ENCODE results near the gene GALNT18. TPM values are rescaled to one million over a fixed set of nuclear protein-coding genes. Genes with fewer than 3 reads are reported as not detected.

Gene GALNT18
- total RNA-seq, 1 donor from 2014 or later: 1.2 TPM

GRCh38 chr11:11501546-11502262 is 120.1 kb downstream of the GALNT18 start:
- intact Hi-C loops (cut with micrococcal nuclease): no loop called here

DNA sequence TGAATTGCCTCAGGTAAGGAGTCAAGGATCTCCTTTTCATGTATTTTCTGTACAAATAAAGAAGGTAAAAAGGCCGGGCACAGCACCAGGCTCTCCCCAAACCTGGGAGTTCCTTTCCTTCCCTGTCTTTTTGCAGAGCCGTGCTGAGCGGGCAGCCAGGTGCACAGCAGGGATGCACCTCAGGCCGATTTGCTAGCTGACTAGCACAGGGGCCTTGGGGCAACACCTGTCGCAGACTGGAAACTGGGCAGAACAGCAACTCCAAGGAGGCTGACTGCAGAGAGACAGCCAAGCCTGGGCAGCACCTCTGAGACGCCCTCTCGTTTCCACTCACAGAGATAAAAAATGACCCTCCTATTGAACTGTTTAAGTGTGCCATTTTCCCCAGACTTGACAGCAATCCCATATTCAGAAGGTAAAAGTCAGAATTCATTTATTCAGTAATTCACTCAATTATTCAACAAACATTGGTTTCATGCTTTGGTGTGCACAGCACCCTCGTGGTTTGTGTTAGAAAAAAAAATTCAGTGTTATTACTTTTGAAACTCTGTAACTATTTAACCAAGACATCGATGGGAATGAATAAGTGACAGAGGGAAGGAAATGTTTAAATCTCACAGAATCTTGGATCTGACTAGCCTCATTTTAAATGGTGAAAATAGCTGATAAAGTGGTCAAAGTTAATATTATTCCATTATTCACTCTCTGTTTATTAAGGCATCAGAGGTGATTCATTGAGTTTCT is 120.9 kb downstream of the GALNT18 start:
- intact Hi-C loops (cut with micrococcal nuclease): no loop called here

GRCh38 chr11:11499300-11499699 is 122.5 kb downstream of the GALNT18 start:
- intact Hi-C loops (cut with micrococcal nuclease): no loop called here

DNA sequence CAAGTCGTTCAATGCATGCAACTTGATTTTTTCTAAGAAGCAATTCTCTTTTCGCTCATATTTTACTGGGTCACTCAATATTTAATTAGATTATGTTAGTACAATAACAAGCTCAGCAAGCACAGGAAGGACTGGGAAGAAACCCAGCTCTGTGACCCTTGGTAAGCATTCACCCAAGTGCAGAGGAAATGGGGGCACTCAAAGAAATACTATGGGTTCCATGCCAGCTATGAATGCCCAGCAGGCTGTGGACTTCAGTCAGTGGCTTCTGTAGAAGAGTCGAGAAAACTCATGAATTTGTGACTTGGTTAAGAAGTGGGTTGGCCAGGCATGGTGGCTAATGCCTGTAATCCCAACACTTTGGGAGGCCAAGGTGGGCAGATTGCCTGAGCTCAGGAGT is 123.6 kb downstream of the GALNT18 start:
- intact Hi-C loops (cut with micrococcal nuclease): no loop called here

DNA sequence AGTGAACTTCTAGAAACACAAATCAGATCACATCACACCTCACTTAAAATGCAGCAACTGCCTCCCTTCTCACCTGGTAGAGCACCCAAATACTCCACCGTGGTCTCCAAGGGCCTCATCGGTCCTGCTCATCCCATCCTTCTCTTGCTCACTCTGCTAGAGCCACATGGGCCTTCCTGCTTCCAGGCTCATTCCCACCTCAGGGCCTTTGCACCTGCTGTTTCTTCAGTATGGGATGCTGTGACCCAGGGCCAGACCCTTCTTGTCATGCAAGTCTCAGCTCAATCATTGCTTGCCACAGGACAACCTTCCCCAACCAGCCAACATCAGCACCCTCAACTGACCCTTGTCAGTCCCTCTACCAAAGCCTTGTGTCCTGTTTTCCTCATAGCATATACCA is 124.9 kb downstream of the GALNT18 start:
- intact Hi-C loops (cut with micrococcal nuclease): no loop called here

DNA sequence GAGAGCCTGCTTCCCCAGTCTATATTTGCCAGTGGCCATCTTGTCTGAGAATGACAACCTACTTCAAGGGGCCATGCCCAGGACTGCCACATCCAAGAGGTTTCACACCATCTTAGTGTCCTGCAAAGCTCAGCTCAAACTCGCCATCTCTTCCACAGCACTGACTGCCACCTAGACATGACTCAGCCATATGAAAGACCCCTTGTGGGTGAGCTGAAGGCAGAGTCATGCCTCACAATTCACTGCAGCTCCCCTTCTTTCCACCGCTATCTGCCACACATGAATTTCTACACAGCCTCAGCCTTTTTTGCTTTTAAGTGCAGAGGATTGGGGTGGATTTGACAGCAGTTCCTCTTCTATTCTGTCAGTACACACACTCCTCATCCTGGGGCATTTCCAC is 127.5 kb downstream of the GALNT18 start:
- intact Hi-C loops (cut with micrococcal nuclease): no loop called here

DNA sequence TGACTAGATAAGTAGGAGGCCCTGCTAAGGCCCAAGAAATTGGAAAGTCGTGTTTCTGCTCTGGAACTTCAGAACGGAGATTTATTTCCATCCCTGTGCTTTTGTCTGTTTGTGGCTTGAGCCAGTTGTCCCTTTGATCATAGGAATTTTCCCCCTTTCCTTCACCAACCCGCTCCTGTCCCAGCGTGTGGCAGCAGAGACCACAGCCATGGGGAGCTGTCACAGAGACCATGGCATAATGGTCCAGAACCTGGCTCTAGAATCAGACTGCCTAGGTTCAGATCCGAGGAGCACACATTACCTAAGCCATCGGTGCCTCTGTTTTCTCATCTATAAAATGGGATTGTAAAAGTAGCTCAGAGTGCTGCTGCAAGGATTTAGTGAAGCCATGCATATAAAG is 128.1 kb downstream of the GALNT18 start:
- intact Hi-C loops (cut with micrococcal nuclease): no loop called here

DNA sequence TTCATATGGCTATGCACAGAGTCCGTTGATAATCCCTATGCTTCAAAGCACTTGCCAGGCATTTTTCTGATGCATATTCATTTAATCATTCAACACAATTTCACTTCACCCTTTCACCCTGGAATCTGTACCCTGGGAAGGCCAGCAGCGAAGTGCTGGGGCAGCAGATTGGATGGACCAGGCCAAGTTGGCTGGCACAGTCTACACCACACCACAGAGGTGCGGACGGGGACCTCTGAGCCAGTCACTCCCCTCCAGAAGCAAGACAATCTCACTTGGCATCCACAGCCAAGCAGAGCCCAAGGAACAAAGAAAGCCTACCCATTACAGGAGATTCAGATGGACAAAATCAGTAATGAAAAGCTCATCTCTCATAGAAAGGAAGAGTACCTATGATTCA is 130.2 kb downstream of the GALNT18 start:
- intact Hi-C loops (cut with micrococcal nuclease): no loop called here

DNA sequence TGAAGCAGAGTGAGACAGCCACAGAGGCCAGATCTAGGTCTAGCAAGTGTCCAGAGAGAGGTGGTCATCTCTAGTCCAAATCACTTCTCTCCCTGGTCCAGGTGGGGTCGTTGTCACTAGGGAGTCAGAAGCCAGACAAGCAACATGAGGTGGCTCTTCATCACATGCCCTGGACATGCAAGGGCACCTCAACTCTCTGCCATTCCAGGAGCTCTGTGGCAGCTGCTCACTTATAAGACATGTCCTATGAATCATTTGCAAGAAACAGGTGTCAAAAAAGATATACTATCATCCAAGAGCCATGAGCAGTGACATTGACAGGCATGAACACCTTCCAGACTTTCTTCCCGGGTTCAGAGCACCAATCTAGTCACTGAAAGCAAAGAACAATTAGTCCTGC is 130.8 kb downstream of the GALNT18 start:
- intact Hi-C loops (cut with micrococcal nuclease): no loop called here

DNA sequence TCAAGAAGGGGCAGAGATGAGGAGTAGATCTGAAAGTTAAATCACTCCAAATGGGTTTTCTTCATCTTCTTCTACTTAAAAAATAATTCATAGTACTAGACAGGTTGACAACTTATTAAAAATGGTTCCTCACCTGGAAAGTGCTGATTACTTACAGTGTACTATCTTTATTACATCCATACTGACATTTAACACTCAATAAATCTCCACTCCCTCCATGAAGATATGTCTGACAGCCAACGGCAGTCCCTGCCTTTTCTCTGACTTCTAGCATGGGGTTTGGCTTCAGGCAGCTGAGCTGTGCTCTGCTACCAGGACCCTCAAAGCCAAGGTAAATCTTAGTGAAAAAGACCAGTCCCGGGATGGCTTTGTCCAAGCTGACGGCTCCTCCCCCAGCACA is 135.4 kb downstream of the GALNT18 start:
- intact Hi-C loops (cut with micrococcal nuclease): no loop called here

DNA sequence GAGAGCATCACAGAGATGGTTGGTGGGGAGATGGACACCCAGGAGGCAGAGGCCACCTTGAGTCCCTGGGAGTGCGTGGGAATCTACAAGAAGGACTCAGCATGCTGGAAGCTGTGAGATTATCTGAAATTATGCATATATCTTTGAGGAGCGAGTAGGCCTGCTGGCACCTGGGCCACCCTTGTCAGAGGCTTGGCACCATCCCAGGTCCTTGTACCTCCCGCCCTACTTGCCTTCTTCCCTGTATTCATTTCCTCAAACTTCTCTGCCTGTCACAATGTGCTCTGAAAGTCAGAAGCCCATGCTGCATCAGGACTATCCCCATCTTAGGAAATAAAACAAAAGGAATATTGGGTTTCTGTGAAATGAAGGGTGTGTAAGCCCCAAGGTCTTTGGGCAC is 135.8 kb downstream of the GALNT18 start:
- intact Hi-C loops (cut with micrococcal nuclease): no loop called here

GRCh38 chr11:11483627-11484026 is 138.2 kb downstream of the GALNT18 start:
- intact Hi-C loops (cut with micrococcal nuclease): no loop called here

- intact Hi-C loops (cut with micrococcal nuclease): no loop called here
Measured at GRCh38 chr11:11482730-11483129, 139.1 kb downstream of the GALNT18 start.

DNA sequence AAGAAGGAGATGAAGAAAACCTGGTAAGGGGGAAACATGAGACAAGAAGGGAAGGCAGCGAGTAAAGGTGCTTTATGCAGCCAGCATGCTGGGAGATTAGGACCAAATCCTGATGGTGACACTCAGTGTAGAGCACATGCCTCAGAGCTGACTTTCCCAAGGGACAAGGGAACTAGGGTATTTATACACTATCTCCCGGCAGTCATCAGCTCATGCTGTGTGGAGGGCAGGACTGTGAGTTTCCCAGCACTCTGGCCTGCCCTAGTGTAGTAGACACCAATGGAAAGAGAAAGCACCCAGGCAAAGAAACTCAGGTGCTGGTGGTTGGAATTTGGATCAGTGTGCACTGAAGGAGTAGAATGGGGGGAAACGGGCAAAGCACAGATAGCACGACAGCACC is 140.4 kb downstream of the GALNT18 start:
- intact Hi-C loops (cut with micrococcal nuclease): no loop called here

- intact Hi-C loops (cut with micrococcal nuclease): no loop called here
Measured at GRCh38 chr11:11480971-11481370, 140.8 kb downstream of the GALNT18 start.

GRCh38 chr11:11478687-11479086 is 143.1 kb downstream of the GALNT18 start:
- intact Hi-C loops (cut with micrococcal nuclease): no loop called here

GRCh38 chr11:11477695-11478420 is 143.9 kb downstream of the GALNT18 start:
- intact Hi-C loops (cut with micrococcal nuclease): no loop called here

DNA sequence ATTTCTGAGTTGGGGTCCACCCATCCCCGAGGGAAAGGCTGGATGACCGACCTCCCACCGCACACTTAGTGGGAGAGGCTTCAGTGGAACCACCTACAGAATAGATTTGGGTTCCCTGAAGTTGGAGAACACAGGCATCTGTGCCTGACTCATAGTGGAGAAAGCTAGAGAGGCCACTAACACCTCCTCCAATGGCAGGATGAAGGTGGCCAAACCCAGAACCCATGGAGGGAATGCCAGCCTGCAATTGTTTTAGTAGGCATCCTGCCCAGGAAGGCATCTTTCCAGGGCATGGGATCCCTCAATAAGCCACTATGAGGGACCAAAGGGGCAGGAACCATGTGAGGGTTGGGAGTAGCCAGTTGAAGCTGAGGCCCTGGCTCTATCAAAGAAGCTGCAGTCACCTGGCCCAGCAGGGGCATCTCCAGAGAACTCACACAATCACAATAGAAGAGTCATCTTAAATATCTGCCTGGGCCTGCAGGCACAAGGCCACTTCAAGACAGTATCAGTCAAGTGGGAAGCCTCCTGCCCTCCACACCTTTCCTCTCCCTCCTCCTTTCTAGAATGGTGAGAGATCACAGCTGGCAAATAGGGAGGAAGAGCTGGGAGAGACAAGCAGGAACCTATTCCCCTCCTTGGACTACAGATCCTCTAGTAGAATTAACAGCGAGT is 144.7 kb downstream of the GALNT18 start:
- intact Hi-C loops (cut with micrococcal nuclease): no loop called here

GRCh38 chr11:11476499-11476898 is 145.3 kb downstream of the GALNT18 start:
- intact Hi-C loops (cut with micrococcal nuclease): no loop called here

DNA sequence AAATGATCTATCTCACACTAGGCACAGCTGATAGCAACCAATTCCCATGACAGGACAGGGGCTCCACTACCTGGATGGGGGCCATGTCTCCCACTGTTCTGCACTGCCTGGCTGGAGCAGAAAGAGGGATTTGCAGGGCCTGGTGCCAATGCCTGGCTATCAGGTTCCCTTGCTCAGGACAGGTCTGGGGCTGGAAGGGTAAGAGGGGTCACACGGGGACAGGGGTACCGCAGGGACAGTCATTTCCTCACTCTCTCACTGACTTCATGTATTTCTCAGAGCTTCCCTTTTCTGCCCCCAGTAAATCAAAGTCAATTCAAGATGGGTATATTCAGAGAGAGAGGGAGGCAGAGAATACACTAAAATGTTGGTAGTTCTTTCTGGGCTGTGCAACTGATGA is 149.7 kb downstream of the GALNT18 start:
- intact Hi-C loops (cut with micrococcal nuclease): no loop called here

DNA sequence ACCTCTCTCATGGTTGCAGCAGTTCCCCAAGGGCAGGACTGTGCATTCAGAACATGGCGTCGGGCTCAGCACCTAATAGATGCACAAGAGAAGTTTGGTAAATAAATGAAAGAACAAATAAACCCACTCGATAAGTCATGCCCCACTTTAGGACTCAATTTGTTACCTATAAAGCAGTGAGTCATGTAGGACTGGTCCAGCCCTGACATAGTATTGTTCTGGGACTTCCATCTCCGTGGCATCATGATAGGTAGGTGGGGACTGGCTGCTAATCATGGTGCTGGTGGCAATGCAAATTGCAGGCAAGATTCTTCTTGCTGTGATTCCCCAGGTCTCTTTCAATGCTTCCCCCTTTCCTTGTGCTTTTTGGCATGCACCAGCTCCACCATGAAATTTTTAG is 150.6 kb downstream of the GALNT18 start:
- intact Hi-C loops (cut with micrococcal nuclease): no loop called here

- intact Hi-C loops (cut with micrococcal nuclease): no loop called here
Measured at GRCh38 chr11:11468954-11469353, 152.9 kb downstream of the GALNT18 start.
